CD4-positive, alpha-beta T cell treated with Interleukin-17A for 1 hour (primary cell): ENCODE measurements around the gene TP53AIP1.

Experiments
- DNase-seq: peaks from one replicate; pipeline ENCODE4 v3.0.0-alpha.2; 2020

The TP53AIP1 gene

GRCh38 chr11:128904656-128905344, 37.9 kb downstream of the TP53AIP1 start:
- no peak for DNase-seq

- DNase-seq = no peak
Observed at GRCh38 chr11:128904303-128904655, 38.4 kb downstream of the TP53AIP1 start.

DNA sequence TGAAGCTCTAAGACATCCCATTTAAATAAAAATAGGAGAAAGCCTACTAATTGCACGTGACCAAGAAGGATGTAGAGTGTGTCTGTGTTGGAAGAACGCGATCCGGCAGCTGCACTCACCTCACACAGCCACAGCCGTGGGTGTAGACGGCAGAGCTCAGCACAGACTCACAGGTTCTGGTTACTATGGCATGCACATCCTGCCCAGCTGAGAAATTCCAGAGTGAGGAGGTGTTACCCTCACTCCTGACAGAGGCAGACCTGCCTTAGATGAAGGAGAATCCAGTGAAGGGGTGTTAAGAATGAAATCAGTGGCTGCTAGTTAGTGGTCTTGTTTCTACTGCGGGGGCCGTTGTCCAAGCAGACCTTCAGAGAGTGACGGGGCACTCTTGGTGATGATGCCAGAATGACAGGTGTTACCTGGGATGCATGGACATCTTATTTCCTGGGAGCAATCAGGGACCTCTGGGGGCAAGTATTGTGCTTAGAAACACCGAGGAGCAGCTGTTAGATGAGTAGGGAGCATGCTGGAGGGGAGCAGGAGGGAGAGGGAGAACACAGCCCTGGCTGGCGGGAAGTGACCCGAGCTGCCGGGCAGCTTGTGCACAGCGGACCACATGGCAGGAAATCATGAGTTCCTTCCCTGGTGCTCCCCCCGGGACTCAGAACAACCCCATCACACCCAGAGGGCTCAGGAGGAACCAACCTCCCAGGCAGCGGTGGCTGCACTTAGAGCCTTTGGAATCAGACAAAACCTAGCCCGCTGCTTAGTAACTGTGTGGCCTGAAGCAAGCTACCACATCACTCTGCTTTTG, 39.2 kb downstream of the TP53AIP1 start:
- no peak for DNase-seq

DNA sequence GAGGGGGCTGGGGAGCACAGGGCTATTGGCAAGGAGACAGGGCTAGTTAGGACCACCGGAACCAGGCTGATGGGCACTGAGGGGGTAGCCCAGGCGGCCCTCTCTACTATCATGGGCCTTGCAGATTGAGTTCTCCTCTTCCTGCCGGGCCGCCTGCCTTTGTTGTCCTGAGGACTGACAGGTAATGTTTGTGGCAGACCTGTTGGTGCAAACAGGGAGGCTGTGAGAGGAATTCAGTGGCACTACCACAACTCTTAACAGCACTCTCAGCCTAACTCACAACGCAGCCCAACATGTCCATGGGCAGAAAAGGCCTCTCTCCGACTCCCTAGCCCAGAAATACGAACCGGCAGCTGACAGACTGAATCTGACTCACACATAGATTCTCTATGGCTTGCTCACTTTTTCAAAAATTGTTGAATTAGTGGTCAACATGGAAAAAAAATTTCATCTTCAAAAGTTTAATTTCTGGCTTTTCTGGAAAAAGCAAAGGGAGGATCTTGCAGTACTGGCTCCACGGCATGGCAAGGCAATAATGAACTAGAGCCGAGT, 40.1 kb downstream of the TP53AIP1 start:
- DNase-seq = no peak

GRCh38 chr11:128901653-128902514, 40.8 kb downstream of the TP53AIP1 start:
- no peak for DNase-seq

DNA sequence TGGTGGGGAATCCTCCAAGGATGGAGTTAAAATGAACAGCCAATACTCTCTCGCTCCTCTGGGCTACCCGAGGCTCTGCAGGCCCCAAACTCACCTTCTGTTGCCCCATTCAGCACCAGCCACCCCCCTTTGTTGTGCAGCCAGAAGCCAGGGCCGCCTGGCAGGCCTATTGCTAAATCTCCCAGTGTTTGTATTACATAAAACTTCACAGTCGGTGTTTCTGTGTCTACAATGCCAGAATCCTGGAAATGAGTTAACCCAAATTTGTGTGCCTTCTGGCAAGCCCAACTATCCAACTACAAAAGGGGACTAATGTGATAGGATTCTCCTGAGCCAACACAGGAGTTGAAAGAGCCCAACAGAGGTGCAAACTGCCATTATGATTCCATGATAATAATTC, 42.2 kb downstream of the TP53AIP1 start:
- no peak for DNase-seq

DNA sequence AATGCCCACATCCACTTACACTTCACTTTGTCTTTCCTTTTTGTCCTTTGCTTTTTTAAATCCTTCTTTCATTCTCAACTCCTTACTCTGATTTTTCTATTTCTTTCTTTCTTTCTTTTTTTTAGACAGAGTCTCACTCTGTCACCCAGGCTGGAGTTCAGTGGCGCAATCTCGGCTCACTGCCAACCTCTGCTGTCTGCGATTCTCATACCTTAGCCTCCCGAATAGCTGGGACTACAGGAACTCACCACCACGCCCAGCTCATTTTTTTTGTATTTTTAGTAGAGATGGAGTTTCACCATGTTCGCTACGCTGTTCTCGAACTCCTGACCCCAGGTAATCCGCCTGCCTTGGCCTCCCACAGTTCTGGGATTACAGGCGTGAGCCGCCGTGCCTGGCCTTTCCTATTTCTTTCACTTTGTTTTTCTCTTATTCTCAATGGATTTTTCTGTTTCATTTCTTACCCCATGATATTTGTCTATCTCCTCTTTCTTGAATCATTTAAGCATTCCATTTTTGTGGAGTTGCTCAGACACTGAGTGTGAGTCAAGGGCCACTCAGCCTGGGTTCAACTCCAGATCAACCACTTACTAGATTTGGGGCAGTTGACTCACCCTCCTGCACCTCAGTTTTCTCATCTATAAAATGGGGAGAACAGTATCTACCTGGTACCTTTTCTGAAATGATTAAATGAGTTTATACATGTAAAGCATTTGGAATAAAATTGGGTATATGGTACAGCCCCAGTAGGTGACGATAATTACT, 43.9 kb downstream of the TP53AIP1 start:
- DNase-seq = no peak

DNA sequence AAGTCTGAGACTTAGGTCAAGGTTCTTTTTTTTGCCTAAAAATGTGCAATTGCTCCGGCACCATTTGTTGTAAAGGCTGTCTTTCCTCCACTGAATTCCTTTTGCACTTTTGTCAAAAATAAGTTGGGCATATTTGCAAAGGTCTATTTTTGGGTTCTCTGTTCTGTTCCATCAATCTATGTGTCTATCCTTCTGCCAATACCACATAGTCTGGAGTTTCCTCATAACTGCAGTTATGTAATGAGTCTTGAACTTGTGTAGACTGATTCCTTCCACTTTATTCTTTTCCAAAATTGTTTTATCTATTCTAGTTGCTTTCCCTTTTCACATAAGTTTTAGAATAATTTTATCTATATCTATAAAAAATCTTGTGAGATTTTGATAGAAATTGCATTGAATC, 44.8 kb downstream of the TP53AIP1 start:
- DNase-seq = no peak

- no peak for DNase-seq
Observed at GRCh38 chr11:128896356-128896755, 46.3 kb downstream of the TP53AIP1 start.

- no peak for DNase-seq
Observed at GRCh38 chr11:128895526-128895925, 47.1 kb downstream of the TP53AIP1 start.

DNA sequence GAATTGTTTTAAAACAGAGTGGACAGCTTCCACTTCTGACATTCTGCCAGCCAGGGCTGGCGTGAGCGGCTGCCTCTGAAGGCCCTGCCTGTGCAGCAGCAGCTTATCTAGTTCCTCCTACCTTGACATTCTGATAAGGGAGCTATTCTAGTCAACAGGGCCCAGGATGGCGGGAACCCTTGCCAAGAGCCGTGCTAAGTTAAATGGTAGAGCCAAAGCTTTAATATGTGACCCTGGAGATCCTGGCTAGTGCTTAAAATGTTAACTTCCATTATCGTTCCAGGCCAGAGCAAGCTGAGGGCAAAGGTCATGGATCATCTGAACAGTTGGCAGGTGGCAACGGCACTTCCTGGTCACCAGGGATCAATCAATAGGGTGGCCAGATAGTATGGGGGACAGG, 48.0 kb downstream of the TP53AIP1 start:
- DNase-seq = no peak

DNA sequence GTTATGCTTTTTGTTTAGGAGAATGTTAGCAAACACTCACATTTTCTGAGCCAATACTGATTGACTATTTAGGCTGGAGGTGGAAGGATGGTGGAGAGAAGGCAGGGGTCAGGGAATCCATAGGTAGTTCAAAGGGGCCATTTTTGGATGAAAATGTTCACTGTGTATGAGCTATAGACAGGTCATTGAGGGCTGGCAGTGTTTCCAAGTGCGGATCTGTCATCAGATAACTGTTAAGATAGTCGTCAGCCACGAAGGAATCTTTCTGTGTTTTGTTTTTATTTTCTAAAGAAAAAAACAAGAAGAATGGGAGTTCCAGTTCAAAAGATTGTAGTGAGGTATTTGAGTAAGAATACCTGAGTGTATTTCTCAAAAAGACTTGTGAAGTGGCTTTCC, 48.4 kb downstream of the TP53AIP1 start:
- DNase-seq = no peak

DNA sequence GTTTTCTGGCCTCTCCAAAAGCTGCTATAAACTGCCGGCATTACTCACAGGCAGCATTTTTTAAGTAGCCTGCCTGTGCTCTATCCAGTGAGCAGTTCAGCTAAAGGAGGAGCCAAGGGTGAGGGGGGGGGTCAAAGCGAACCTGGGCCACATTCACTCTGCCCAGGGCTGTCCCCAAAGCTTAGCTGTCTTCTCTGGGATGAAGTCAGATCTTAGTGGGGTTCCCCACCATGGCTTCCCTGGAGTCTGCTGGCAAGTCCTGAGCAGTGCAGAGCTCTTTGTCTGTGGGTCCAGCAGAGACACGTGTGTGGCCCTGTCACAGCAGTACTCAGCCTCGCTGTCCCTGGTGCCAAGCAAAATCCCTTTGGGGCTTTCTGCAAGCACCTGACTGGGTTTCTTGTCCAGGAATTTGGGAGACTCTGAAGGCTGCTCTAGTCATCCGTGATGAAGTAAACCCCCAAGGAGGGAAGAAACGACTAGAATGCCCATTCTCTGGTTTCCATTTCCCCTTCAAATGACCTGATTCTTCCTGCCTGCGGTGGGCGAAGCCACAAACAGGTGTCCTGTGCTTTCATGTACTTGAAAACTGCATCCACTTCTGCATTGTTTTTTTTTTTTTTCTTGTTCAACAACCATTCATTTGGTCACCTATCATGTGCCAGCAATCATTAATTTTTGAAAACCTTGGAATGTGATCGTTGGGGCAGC, 48.9 kb downstream of the TP53AIP1 start:
- no peak for DNase-seq

GRCh38 chr11:128892866-128893565, 49.7 kb downstream of the TP53AIP1 start:
- no peak for DNase-seq

- DNase-seq = no peak
Observed at GRCh38 chr11:128891913-128892398, 50.7 kb downstream of the TP53AIP1 start.

DNA sequence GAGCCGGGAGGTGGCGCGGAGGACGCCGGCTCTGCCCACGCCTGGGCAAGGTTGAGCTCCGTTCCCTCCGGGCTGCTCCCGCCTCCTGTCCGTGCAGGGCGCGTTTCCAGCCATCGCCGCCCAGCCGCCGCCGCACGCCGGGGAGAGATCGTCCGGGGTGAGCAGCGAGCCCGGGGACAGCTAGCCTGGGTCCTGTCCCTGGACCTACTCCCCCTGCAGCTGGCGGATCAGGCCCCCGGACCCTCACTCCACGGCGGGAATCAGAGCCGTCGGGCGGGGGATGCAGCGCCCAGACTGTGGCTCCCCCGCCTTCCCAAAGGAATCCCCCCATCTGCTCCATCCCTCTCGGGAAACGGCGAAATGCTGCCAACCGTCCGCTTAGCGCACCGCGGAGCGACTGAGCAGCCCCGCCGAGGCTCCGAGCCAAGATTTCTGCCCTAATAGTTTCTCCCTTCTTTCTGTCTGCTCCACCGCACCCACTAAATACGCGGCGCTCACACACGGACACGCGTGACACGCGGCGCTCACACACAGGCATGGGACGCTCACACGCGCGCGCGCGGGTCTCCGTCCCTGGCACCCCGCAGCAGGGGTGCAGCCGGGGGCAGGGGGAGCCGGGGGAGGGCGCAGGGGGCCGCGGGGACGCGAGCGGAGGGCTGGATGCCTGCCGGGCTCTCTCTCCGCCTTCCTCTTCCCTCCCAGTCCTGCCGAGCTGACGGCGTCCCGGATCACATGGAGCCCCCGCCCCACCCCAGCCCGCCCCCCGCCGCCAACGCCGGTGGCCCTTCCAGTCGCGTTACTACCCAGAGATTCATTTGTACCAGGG, 51.9 kb downstream of the TP53AIP1 start, which contains the start of gene KCNJ5:
TSS of gene KCNJ5 (plus strand) at position 814 of the 826 bp plus-strand sequence. CDS start 19,918 bp downstream, outside the sequence.
- no peak for DNase-seq

DNA sequence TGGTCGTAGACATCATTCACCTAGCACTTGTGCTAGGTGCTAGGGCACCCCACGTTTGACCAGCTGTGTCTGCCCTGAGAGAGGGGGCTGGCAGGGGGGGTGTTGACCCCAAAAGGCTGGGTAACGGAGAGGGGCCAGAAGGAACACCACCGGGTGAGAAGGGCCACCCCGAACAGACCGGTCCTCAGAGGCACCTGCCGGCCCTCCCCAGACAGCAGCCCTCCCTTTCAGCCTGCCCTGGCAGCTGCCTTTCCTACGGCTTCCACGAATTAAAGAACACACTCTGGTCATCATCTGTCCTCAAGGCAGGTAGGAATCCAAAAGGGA, 52.5 kb downstream of the TP53AIP1 start:
- no peak for DNase-seq

- no peak for DNase-seq
Observed at GRCh38 chr11:128889657-128890213, 52.9 kb downstream of the TP53AIP1 start.
